Astrocyte (in vitro differentiated cells and primary cell): ENCODE results near the gene ZBTB47. TPM values are rescaled to one million over a fixed set of nuclear protein-coding genes. Genes with fewer than 3 reads are reported as not detected.

Experiments
- DNase-seq: peaks from one replicate; pipeline ENCODE4 v3.0.0-alpha.2; 2010; ENCODE audit warnings: low read depth
- FAIRE-seq: peaks from 2 replicates; lab custom pipeline; 2011; peaks lifted over from hg19 to GRCh38; lab: Jason Lieb, UNC
- H2AFZ ChIP-seq: 2 replicates; pipeline ENCODE4 v1.6.0; 2012; ENCODE audit warnings: low read depth, low read length, inconsistent platforms
- H3K27ac ChIP-seq: 2 replicates; pipeline ENCODE4 v1.5.1; 2011; ENCODE audit warnings: low read depth, low read length, inconsistent platforms
- H3K27me3 ChIP-seq: 2 replicates; pipeline ENCODE4 v1.6.0; 2011; ENCODE audit warnings: low read length, inconsistent platforms; ENCODE audit not compliant: insufficient read depth
- H3K36me3 ChIP-seq: 2 replicates; pipeline ENCODE4 v1.5.1; 2011; ENCODE audit warnings: low read length, inconsistent platforms; ENCODE audit not compliant: insufficient read depth
- H3K4me1 ChIP-seq: 2 replicates; pipeline ENCODE4 v1.5.1; 2011; ENCODE audit warnings: low read length, inconsistent platforms; ENCODE audit not compliant: insufficient read depth
- H3K4me2 ChIP-seq: 2 replicates; pipeline ENCODE4 v1.6.0; 2012; ENCODE audit warnings: low read length, inconsistent platforms
- H3K4me3 ChIP-seq: 2 replicates; pipeline ENCODE4 v1.5.1; 2011; ENCODE audit warnings: low read depth, mild to moderate bottlenecking, low read length, inconsistent platforms; ENCODE audit not compliant: insufficient read depth
- H3K79me2 ChIP-seq: 2 replicates; pipeline ENCODE4 v1.6.0; 2012; ENCODE audit warnings: mild to moderate bottlenecking, low read length, inconsistent platforms; ENCODE audit not compliant: insufficient read depth
- H3K9ac ChIP-seq: 2 replicates; pipeline ENCODE4 v1.6.0; 2012; ENCODE audit warnings: mild to moderate bottlenecking, low read length, inconsistent platforms
- H3K9me3 ChIP-seq: 2 replicates; pipeline ENCODE4 v1.5.1; 2012; ENCODE audit warnings: low read depth, mild to moderate bottlenecking, low read length, inconsistent platforms; ENCODE audit not compliant: insufficient read depth
- H4K20me1 ChIP-seq: 2 replicates; pipeline ENCODE4 v1.6.0; 2012; ENCODE audit warnings: low read length, inconsistent platforms; ENCODE audit not compliant: insufficient read depth
- H3K27ac Mint-ChIP-seq: one replicate; pipeline ENCODE4 v1.8.0; 2021; ENCODE audit warnings: mild to moderate bottlenecking, mixed read lengths; ENCODE audit not compliant: unreplicated experiment
- H3K27me3 Mint-ChIP-seq: one replicate; pipeline ENCODE4 v1.8.0; 2021; ENCODE audit warnings: low read depth, mixed read lengths; ENCODE audit not compliant: unreplicated experiment
- H3K36me3 Mint-ChIP-seq: one replicate; pipeline ENCODE4 v1.8.0; 2021; ENCODE audit warnings: low read depth, mixed read lengths; ENCODE audit not compliant: unreplicated experiment
- H3K4me1 Mint-ChIP-seq: one replicate; pipeline ENCODE4 v1.8.0; 2021; ENCODE audit warnings: low read depth, mixed read lengths; ENCODE audit not compliant: unreplicated experiment
- H3K4me3 Mint-ChIP-seq: one replicate; pipeline ENCODE4 v1.8.0; 2021; ENCODE audit warnings: mild to moderate bottlenecking, moderate library complexity, mixed read lengths; ENCODE audit not compliant: unreplicated experiment
- H3K9me3 Mint-ChIP-seq: one replicate; pipeline ENCODE4 v1.8.0; 2021; ENCODE audit warnings: mild to moderate bottlenecking, mixed read lengths; ENCODE audit not compliant: unreplicated experiment
- CTCF ChIP-seq: IDR thresholded peaks from 2 replicates; pipeline ENCODE4 v1.5.1; 2011; ENCODE audit warnings: low read depth, mild to moderate bottlenecking, inconsistent platforms, low read length, moderate library complexity; ENCODE audit not compliant: insufficient read depth
- EZH2 ChIP-seq: IDR thresholded peaks from 2 replicates; pipeline ENCODE4 v1.6.1; 2012; ENCODE audit warnings: mild to moderate bottlenecking, low read length, inconsistent platforms; ENCODE audit not compliant: insufficient read depth
- total RNA-seq: library from RNA; stranded (reverse); gene quantifications from 2 replicates; pipeline ENCODE4 v1.2.1, GENCODE V29; 2021

ZBTB47 gene
- total RNA-seq, 1 donor from 2014 or later, result 9.3 TPM

- peaks cover 59% of the 10 kb centered on the region for H4K20me1 ChIP-seq
- TF ChIP-seq EZH2, result no peak
- no peak for TF ChIP-seq CTCF
- H3K4me3 ChIP-seq, result no peak overlapping the region
- Mint-ChIP-seq H3K9me3 (no peaks in the 10 kb centered on the region), H3K4me1 (peaks cover 7% of the 10 kb centered on the region), H3K4me3 (no peak overlapping the region), H3K36me3 (peaks cover 14% of the 10 kb centered on the region), H3K27me3 (no peaks in the 10 kb centered on the region), H3K27ac (peak overlapping the region; percentile 34)
- no peaks in the 10 kb centered on the region for H3K36me3 ChIP-seq
- no peak overlapping the region for H3K4me2 ChIP-seq
- no peak overlapping the region for H3K9ac ChIP-seq
- H3K27ac ChIP-seq, result no peak overlapping the region
- DNase-seq (no peak), FAIRE-seq (no peak)
- no peak overlapping the region for H2AFZ ChIP-seq
- peaks cover 28% of the 10 kb centered on the region for H3K4me1 ChIP-seq
- H3K9me3 ChIP-seq, result no peaks in the 10 kb centered on the region
- H3K27me3 ChIP-seq, result no peaks in the 10 kb centered on the region
- peaks cover 34% of the 10 kb centered on the region for H3K79me2 ChIP-seq
Observed at GRCh38 chr3:42658091-42658770, 4.7 kb downstream of the ZBTB47 start.

- Mint-ChIP-seq H3K27me3 (no peaks in the 10 kb centered on the region), H3K4me3 (no peak overlapping the region), H3K9me3 (no peaks in the 10 kb centered on the region), H3K27ac (no peak overlapping the region), H3K4me1 (peaks cover 5% of the 10 kb centered on the region), H3K36me3 (peaks cover 17% of the 10 kb centered on the region)
- H2AFZ ChIP-seq, result no peak overlapping the region
- no peaks in the 10 kb centered on the region for H3K27me3 ChIP-seq
- TF ChIP-seq EZH2 (no peak), CTCF (no peak)
- DNase-seq, result no peak
- no peak for FAIRE-seq
- no peak overlapping the region for H3K4me3 ChIP-seq
- H4K20me1 ChIP-seq, result peaks cover 59% of the 10 kb centered on the region
- no peak overlapping the region for H3K9ac ChIP-seq
- peaks cover 21% of the 10 kb centered on the region for H3K4me1 ChIP-seq
- H3K36me3 ChIP-seq, result no peaks in the 10 kb centered on the region
- peaks cover 28% of the 10 kb centered on the region for H3K79me2 ChIP-seq
- no peak overlapping the region for H3K4me2 ChIP-seq
- H3K27ac ChIP-seq, result no peak overlapping the region
- no peaks in the 10 kb centered on the region for H3K9me3 ChIP-seq
Observed at GRCh38 chr3:42658771-42659390, 5.4 kb downstream of the ZBTB47 start.
